A549 (cell line): ENCODE results near the gene ATP10A. TPM values are rescaled to one million over a fixed set of nuclear protein-coding genes. Genes with fewer than 3 reads are reported as not detected.

ENCODE experiments used
- ATAC-seq, 2 experiments: fragments of 200-7000 bp in 1 of 2; fragments of >200 bp in 1 of 2; cut with Nextera tagmentation in 1 of 2; cut with Tn5 transposase in 1 of 2; 3 replicates each; pipeline versions ENCODE4 v1.8.0 to v1.9.1; 2018 to 2020; ENCODE audit warnings: mild to moderate bottlenecking in 1 of 2, moderate library complexity in 1 of 2
- CTCF ChIA-PET: fragments of 300-600 bp; sonication (Branson Sonifier 250); formaldehyde crosslinking; extraction: SDS; loops from one replicate; lab custom pipeline; 2021; ENCODE audit warnings: antibody characterized with exemption, inconsistent platforms; lab: Yijun Ruan, JAX
- POLR2A ChIA-PET: fragments of 350-600 bp; formaldehyde crosslinking; extraction: SDS; loops from one replicate; lab custom pipeline; 2021; ENCODE audit warnings: antibody characterized with exemption, inconsistent platforms; lab: Yijun Ruan, JAX
- DNase-seq, 2 experiments: peaks; one replicate each; pipeline versions ENCODE4 v3.0.0 to v3.0.0-alpha.2; 2011 to 2016; ENCODE audit warnings: low read depth in 1 of 2, low spot score in 1 of 2
- FAIRE-seq: peaks from 2 replicates; lab custom pipeline; 2011; peaks lifted over from hg19 to GRCh38; lab: Jason Lieb, UNC
- H3K27ac ChIP-seq, 2 experiments: fragments of >200 bp; sonication (Bioruptor Twin); formaldehyde crosslinking; 3 replicates each; pipeline ENCODE4 v1.5.1; 2016 to 2017
- H3K4me1 ChIP-seq: fragments of >200 bp; sonication (Bioruptor Twin); formaldehyde crosslinking; 3 replicates; pipeline ENCODE4 v1.6.1; 2016
- H3K4me2 ChIP-seq: fragments of >200 bp; sonication (Bioruptor Twin); formaldehyde crosslinking; 3 replicates; pipeline ENCODE4 v1.6.1; 2016
- H3K4me3 ChIP-seq: fragments of >200 bp; sonication (Bioruptor Twin); formaldehyde crosslinking; 3 replicates; pipeline ENCODE4 v1.5.1; 2016
- H3K9me3 ChIP-seq: fragments of >200 bp; sonication (Bioruptor Twin); formaldehyde crosslinking; 3 replicates; pipeline ENCODE4 v1.6.1; 2016
- CBX8 ChIP-seq: fragments of 200-600 bp; sonication (generic); IDR thresholded peaks from 2 replicates; pipeline ENCODE4 v1.6.1; 2016
- EHF ChIP-seq: fragments of 250-450 bp; sonication (Bioruptor Pico); IDR thresholded peaks from 2 replicates; pipeline ENCODE4 v1.5.0; 2020; ENCODE audit warnings: mild to moderate bottlenecking
- EHMT2 ChIP-seq: fragments of 200-600 bp; sonication (generic); IDR thresholded peaks from 2 replicates; pipeline ENCODE4 v1.6.1; 2016; ENCODE audit warnings: antibody characterized with exemption, low read depth, mild to moderate bottlenecking, moderate library complexity
- ESRRA ChIP-seq: fragments of 150-350 bp; IDR thresholded peaks from 2 replicates; pipeline ENCODE4 v1.6.1; 2014; ENCODE audit warnings: mild to moderate bottlenecking, low read length, borderline replicate concordance
- FOSB ChIP-seq: fragments of 250-450 bp; sonication (Bioruptor Pico); IDR thresholded peaks from 2 replicates; pipeline ENCODE4 v1.5.0; 2020; ENCODE audit warnings: mild to moderate bottlenecking, moderate library complexity
- FOSL2 ChIP-seq, 2 experiments: fragments of 450-650 bp in 1 of 2; fragments of >200 bp in 1 of 2; sonication (Bioruptor Twin) in 1 of 2; formaldehyde crosslinking; IDR thresholded peaks; 2 replicates each; pipeline versions ENCODE4 v1.5.0 to v1.6.1; 2016 to 2020; ENCODE audit warnings: mild to moderate bottlenecking in 1 of 2, moderate library complexity in 1 of 2
- HDAC2 ChIP-seq: fragments of 200-600 bp; sonication (generic); IDR thresholded peaks from 2 replicates; pipeline ENCODE4 v1.6.1; 2016
- HOXB5 ChIP-seq: fragments of 250-450 bp; sonication (Bioruptor Pico); IDR thresholded peaks from 2 replicates; pipeline ENCODE4 v1.5.0; 2020; ENCODE audit warnings: mild to moderate bottlenecking, moderate library complexity
- JUNB ChIP-seq: fragments of >200 bp; sonication (Bioruptor Twin); formaldehyde crosslinking; IDR thresholded peaks from 2 replicates; pipeline ENCODE4 v1.6.1; 2016
- KDM1A ChIP-seq: fragments of 200-600 bp; sonication (generic); IDR thresholded peaks from 2 replicates; pipeline ENCODE4 v1.6.1; 2016; ENCODE audit warnings: low read depth, mild to moderate bottlenecking
- MAFK ChIP-seq: fragments of 450-650 bp; IDR thresholded peaks from 2 replicates; pipeline ENCODE4 v1.6.1; 2014; ENCODE audit not compliant: partially characterized antibody
- MYC ChIP-seq: IDR thresholded peaks from 2 replicates; pipeline ENCODE4 v1.6.1; 2012; ENCODE audit warnings: mild to moderate bottlenecking, inconsistent platforms, low read length, improper control_type of control experiment, borderline replicate concordance
- POLR2AphosphoS2 ChIP-seq: conservative IDR thresholded peaks from 2 replicates; pipeline ENCODE4 v1.6.1; 2012; ENCODE audit warnings: low read length, improper control_type of control experiment, inconsistent platforms
- RCOR1 ChIP-seq: fragments of 150-350 bp; IDR thresholded peaks from 2 replicates; pipeline ENCODE4 v1.6.1; 2014; ENCODE audit warnings: antibody characterized with exemption, low read length, low read depth
- RFX5 ChIP-seq: fragments of 450-650 bp; IDR thresholded peaks from 2 replicates; pipeline ENCODE4 v1.7.1; 2014; ENCODE audit warnings: antibody characterized with exemption, mild to moderate bottlenecking, moderate library complexity
- SMC3 ChIP-seq: fragments of >200 bp; sonication (Bioruptor Twin); formaldehyde crosslinking; IDR thresholded peaks from 3 replicates; pipeline ENCODE4 v1.6.1; 2018; ENCODE audit warnings: inconsistent platforms
- TFCP2L1 ChIP-seq: fragments of 250-450 bp; sonication (Bioruptor Pico); IDR thresholded peaks from 2 replicates; pipeline ENCODE4 v1.5.0; 2021; ENCODE audit warnings: mild to moderate bottlenecking
- WGBS: methylation state at CpG from one replicate; pipeline ENCODE4 v1.1.6; 2017; ENCODE audit errors: missing lambda C conversion rate; 5-methylcytosine and 5-hydroxymethylcytosine counted together
- polyA plus RNA-seq, 4 experiments: library from polyadenylated mRNA; depleted of rRNA in 3 of 4; stranded (reverse); fragments of >200 nt; fragmentation: RNase III in 1 of 4; extraction: RNeasy Plus Mini Kit Qiagen cat#74134 plus additional on column Dnase treatment in 1 of 4; gene quantifications; 2 replicates in 3 of 4; 3 replicates in 1 of 4; pipeline ENCODE4 v1.2.3, GENCODE V29; 2011 to 2017
- TF ChIP-seq, protein P1 (sequence below): fragments of 250-450 bp; sonication (Bioruptor Pico); IDR thresholded peaks from 2 replicates; pipeline ENCODE4 v1.5.0; 2020; ENCODE audit warnings: low read depth, mild to moderate bottlenecking, moderate library complexity
- TF ChIP-seq, protein P2 (sequence below): fragments of >200 bp; sonication (Bioruptor Twin); formaldehyde crosslinking; IDR thresholded peaks from 2 replicates; pipeline ENCODE4 v1.6.1; 2016
- TF ChIP-seq, protein P3 (sequence below): fragments of 450-650 bp; IDR thresholded peaks from 2 replicates; pipeline ENCODE4 v1.6.1; 2014; ENCODE audit warnings: antibody characterized with exemption
- TF ChIP-seq, protein P4 (sequence below): IDR thresholded peaks from 2 replicates; pipeline ENCODE4 v1.6.1; 2012
- TF ChIP-seq, protein P5 (sequence below): fragments of 150-350 bp; IDR thresholded peaks from 2 replicates; pipeline ENCODE4 v1.6.1; 2014; ENCODE audit warnings: low read depth, mild to moderate bottlenecking, low read length
- TF ChIP-seq, protein P6 (sequence below): fragments of 250-450 bp; sonication (Bioruptor Pico); IDR thresholded peaks from 2 replicates; pipeline ENCODE4 v1.5.0; 2021; ENCODE audit warnings: mild to moderate bottlenecking, moderate library complexity, borderline replicate concordance

ATP10A gene
- polyA plus RNA-seq, 2 of the 4 experiments (the other 2 are of a cell fraction): 5.9 to 7.6 TPM

DNA sequence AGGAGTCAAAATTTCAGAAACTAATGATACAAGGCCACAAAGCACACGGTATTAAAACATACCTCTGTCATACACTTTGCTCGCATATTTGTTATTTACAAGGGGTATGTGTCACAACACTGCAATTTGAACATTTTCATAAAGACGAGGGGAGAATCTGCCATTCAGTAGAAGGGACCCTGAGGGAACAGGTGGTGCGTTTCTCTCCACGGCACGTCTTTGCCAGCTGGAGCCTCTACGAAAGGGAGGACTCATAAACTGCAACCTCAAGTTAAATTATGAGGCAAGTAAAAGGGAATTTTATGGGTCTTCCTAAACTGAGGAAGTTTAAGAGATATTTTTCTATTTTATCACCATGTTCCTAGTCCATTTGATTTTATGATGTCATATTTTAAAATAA is 19.1 kb downstream of the ATP10A start (continued):
- no peak for TF ChIP-seq TFCP2L1 (CRISPR knock-in tag)

DNA sequence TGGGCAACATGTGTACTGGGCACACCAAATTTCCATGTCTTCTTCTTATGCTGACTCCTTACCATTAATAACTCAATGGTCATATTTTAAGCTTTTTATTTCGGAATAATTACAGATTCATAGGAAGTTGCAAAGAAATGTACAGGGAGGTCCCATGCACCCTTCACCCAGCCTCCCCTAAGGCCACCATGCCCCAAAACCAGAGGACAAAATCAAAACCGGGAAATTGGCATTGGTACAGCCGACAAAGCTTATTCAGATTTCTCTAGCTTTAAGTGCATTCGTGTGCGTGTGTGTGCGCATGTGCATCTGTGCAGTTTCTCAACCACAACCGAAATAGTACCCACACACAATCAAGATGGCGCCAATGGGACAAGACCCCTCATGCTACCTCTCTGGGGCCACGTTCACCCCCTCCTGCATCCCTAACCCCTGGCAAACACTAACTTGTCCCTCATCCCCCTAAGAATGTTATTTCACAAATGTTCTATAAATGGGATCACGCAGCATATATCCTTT is 23.4 kb downstream of the ATP10A start:
- ChIA-PET CTCF (interaction anchor here (0.7 kb wide), 1 partner anchor 10 kb away, joined by 3 read pairs; no protein-coding TSS in a partner anchor), POLR2A (no interaction called here)
- no peaks in the 10 kb centered on the region for H3K9me3 ChIP-seq
- 93% methylated on average over 10 of the region's 10 CpGs for WGBS
- no peak overlapping the region for H3K27ac ChIP-seq
- no peak overlapping the region for H3K4me2 ChIP-seq
- H3K4me3 ChIP-seq: no peak overlapping the region
- no peaks in the 10 kb centered on the region for H3K4me1 ChIP-seq
- no peak for DNase-seq
- no peak for FAIRE-seq
- TF ChIP-seq HOXB5 (CRISPR knock-in tag) (no peak), FOSL2 (IDR thresholded peaks at IDR 0.05) (no peak), FOSL2 (CRISPR knock-in tag; IDR thresholded peaks at IDR 0.05) (no peak), MAFK (no peak), FOSB (CRISPR knock-in tag) (no peak)
- TF ChIP-seq, protein P1, sequence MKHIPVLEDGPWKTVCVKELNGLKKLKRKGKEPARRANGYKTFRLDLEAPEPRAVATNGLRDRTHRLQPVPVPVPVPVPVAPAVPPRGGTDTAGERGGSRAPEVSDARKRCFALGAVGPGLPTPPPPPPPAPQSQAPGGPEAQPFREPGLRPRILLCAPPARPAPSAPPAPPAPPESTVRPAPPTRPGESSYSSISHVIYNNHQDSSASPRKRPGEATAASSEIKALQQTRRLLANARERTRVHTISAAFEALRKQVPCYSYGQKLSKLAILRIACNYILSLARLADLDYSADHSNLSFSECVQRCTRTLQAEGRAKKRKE (CRISPR knock-in tag): no peak
- TF ChIP-seq, protein P2, sequence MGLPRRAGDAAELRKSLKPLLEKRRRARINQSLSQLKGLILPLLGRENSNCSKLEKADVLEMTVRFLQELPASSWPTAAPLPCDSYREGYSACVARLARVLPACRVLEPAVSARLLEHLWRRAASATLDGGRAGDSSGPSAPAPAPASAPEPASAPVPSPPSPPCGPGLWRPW: no peak
- TF ChIP-seq, protein P3, sequence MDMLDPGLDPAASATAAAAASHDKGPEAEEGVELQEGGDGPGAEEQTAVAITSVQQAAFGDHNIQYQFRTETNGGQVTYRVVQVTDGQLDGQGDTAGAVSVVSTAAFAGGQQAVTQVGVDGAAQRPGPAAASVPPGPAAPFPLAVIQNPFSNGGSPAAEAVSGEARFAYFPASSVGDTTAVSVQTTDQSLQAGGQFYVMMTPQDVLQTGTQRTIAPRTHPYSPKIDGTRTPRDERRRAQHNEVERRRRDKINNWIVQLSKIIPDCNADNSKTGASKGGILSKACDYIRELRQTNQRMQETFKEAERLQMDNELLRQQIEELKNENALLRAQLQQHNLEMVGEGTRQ: no peak
- ATAC-seq: no peak

DNA sequence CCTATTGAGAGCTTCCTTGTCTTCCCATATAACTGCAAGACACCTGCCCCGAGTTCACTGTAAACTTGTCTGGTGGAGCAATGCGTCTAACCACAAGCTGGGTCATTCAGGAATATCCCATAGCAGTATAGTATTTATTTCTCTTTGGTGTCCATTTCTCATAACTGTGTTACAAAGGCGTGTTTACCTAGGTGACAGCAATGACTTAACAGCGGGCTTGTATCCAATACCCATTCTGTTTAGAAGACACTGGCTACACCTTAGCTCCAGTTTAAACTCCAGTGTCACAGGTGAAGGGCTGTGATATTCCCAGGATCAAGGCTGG is 24.3 kb downstream of the ATP10A start:
- POLR2A ChIA-PET: no interaction called here
- H3K9me3 ChIP-seq: no peaks in the 10 kb centered on the region
- ATAC-seq (no peak), FAIRE-seq (no peak), DNase-seq (no peak)
- no peaks in the 10 kb centered on the region for H3K4me1 ChIP-seq
- TF ChIP-seq, protein P4, sequence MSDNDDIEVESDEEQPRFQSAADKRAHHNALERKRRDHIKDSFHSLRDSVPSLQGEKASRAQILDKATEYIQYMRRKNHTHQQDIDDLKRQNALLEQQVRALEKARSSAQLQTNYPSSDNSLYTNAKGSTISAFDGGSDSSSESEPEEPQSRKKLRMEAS: no peak
- TF ChIP-seq HDAC2: no peak
- no peak for TF ChIP-seq RCOR1
- no peak for TF ChIP-seq CBX8
- WGBS: 85% methylated on average over 4 of the region's 4 CpGs
- H3K4me2 ChIP-seq: no peak overlapping the region
- no peak overlapping the region for H3K27ac ChIP-seq
- CTCF ChIA-PET: no interaction called here
- H3K4me3 ChIP-seq: no peak overlapping the region

DNA sequence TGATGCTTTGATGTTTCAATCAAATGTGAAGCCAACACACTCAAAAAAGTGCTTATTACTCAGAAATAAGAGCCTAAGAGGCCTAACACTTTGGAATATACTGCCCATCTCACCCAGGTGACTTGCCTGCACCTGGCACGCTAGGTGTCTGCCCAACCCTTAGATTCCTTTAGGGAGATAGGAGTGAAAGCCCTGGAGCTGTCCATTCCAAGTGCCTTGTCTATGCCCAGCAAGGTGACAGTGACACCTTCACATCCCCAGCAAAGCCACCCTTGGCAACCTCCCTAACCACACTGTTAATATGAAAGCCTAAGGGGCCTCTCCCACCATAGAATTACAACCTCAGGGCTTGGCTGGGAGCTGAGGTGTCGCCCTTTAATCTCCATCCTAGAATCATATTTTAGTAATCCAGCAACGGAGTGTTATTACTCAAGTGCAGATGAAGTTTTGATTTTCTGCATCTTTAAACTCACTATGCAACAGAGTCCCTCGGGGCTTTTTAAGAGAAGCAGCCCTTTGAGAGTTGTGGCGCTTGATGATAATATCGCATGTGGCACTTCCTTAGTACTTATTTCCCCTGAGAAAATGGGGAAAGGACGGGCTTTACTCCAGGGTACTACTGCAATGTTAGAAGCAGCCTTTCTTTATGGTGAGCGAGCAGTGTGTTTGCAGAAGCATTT is 24.8 kb downstream of the ATP10A start:
- Histone ChIP-seq H3K9me3 (no peaks in the 10 kb centered on the region), H3K4me2 (no peak overlapping the region), H3K4me3 (no peak overlapping the region), H3K4me1 (no peaks in the 10 kb centered on the region), H3K27ac (no peak overlapping the region)
- ChIA-PET CTCF (no interaction called here), POLR2A (no interaction called here)
- WGBS: 85% methylated on average over 8 of the region's 8 CpGs
- no peak for ATAC-seq
- FAIRE-seq: no peak
- no peak for DNase-seq
- TF ChIP-seq HOXB5 (CRISPR knock-in tag) (no peak), MYC (no peak), ESRRA (no peak), EHMT2 (no peak), JUNB (no peak), KDM1A (no peak), EHF (CRISPR knock-in tag) (no peak), POLR2AphosphoS2 (no peak), RFX5 (no peak), SMC3 (no peak)
- TF ChIP-seq, protein P5, sequence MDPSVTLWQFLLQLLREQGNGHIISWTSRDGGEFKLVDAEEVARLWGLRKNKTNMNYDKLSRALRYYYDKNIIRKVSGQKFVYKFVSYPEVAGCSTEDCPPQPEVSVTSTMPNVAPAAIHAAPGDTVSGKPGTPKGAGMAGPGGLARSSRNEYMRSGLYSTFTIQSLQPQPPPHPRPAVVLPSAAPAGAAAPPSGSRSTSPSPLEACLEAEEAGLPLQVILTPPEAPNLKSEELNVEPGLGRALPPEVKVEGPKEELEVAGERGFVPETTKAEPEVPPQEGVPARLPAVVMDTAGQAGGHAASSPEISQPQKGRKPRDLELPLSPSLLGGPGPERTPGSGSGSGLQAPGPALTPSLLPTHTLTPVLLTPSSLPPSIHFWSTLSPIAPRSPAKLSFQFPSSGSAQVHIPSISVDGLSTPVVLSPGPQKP: no peak
- TF ChIP-seq, protein P6, sequence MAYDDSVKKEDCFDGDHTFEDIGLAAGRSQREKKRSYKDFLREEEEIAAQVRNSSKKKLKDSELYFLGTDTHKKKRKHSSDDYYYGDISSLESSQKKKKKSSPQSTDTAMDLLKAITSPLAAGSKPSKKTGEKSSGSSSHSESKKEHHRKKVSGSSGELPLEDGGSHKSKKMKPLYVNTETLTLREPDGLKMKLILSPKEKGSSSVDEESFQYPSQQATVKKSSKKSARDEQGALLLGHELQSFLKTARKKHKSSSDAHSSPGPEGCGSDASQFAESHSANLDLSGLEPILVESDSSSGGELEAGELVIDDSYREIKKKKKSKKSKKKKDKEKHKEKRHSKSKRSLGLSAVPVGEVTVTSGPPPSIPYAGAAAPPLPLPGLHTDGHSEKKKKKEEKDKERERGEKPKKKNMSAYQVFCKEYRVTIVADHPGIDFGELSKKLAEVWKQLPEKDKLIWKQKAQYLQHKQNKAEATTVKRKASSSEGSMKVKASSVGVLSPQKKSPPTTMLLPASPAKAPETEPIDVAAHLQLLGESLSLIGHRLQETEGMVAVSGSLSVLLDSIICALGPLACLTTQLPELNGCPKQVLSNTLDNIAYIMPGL: no peak
- TF ChIP-seq, protein P4: no peak
- TF ChIP-seq, all 56 proteins: peak for 0
